Breast epithelium (tissue), 3 donors: ENCODE measurements around the gene GRK5.

Experiments used
- POLR2AphosphoS5 ChIP-seq, 3 donors: sonication (generic); formaldehyde crosslinking; IDR thresholded peaks; one replicate each; pipeline ENCODE4 v1.6.1; 2017; ENCODE audit warnings: antibody characterized with exemption in 3 of 3
- TF ChIP-seq, protein P1 (sequence below), 3 donors: fragments of 450-650 bp; IDR thresholded peaks; one replicate each; pipeline ENCODE4 v1.5.1; 2016 to 2017; ENCODE audit warnings: antibody characterized with exemption in 3 of 3, mild to moderate bottlenecking in 3 of 3, moderate library complexity in 3 of 3

DNA sequence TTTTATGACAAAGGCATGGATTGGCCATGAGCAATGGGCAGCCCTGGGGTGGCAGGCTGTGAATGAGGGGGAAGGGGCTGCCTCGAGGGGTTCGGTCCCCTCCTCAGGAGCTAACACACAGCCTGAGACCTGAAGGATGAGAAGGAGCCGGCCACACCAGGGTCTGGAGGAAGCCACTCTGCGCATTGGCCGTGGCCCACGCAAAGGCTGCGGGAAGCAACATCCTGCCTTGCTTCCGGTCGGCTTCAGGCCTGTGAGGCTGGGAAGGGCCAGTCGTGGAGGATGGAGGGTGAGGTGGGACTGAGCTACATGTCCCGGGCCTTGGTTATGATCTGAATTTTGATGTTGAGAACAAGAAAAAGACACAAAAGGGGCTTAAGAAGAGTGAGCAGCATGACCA is 285.8 kb downstream of the GRK5 start:
- TF ChIP-seq, protein P1, sequence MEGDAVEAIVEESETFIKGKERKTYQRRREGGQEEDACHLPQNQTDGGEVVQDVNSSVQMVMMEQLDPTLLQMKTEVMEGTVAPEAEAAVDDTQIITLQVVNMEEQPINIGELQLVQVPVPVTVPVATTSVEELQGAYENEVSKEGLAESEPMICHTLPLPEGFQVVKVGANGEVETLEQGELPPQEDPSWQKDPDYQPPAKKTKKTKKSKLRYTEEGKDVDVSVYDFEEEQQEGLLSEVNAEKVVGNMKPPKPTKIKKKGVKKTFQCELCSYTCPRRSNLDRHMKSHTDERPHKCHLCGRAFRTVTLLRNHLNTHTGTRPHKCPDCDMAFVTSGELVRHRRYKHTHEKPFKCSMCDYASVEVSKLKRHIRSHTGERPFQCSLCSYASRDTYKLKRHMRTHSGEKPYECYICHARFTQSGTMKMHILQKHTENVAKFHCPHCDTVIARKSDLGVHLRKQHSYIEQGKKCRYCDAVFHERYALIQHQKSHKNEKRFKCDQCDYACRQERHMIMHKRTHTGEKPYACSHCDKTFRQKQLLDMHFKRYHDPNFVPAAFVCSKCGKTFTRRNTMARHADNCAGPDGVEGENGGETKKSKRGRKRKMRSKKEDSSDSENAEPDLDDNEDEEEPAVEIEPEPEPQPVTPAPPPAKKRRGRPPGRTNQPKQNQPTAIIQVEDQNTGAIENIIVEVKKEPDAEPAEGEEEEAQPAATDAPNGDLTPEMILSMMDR (IDR thresholded peaks at IDR 0.05), result no peak
- no peak for TF ChIP-seq POLR2AphosphoS5 (IDR thresholded peaks at IDR 0.05)
